Hepatocyte (in vitro differentiated cells): Measurements from ENCODE around the gene MUC2. TPM values are rescaled to one million over a fixed set of nuclear protein-coding genes. Genes with fewer than 3 reads are reported as not detected.

Experiments
- DNase-seq: peaks from one replicate; pipeline ENCODE4 v3.0.0-alpha.2; 2016; ENCODE audit warnings: low spot score
- H2AFZ ChIP-seq: fragments of 200-600 bp; sonication (generic); 2 replicates; pipeline ENCODE4 v1.6.0; 2016; ENCODE audit warnings: antibody characterized with exemption, mild to moderate bottlenecking
- H3K27ac ChIP-seq: fragments of 200-600 bp; sonication (generic); 2 replicates; pipeline ENCODE4 v1.5.1; 2016; ENCODE audit warnings: mild to moderate bottlenecking
- H3K27me3 ChIP-seq: fragments of 200-600 bp; sonication (generic); 2 replicates; pipeline ENCODE4 v1.6.1; 2016
- H3K36me3 ChIP-seq: fragments of 200-600 bp; sonication (generic); replicated peaks from 2 replicates; pipeline ENCODE4 v1.5.1; 2016; ENCODE audit warnings: low read depth; ENCODE audit not compliant: insufficient read depth
- H3K4me1 ChIP-seq: fragments of 200-600 bp; sonication (generic); 2 replicates; pipeline ENCODE4 v1.5.1; 2016; ENCODE audit warnings: mild to moderate bottlenecking, moderate library complexity; ENCODE audit not compliant: insufficient read depth
- H3K4me2 ChIP-seq: fragments of 200-600 bp; sonication (generic); 2 replicates; pipeline ENCODE4 v1.6.0; 2016
- H3K4me3 ChIP-seq: fragments of 200-600 bp; sonication (generic); 2 replicates; pipeline ENCODE4 v1.5.1; 2016; ENCODE audit warnings: mild to moderate bottlenecking
- H3K79me2 ChIP-seq: fragments of 200-600 bp; sonication (generic); 2 replicates; pipeline ENCODE4 v1.6.0; 2017; ENCODE audit warnings: mild to moderate bottlenecking
- H3K9me2 ChIP-seq: fragments of 200-600 bp; sonication (generic); replicated peaks from 2 replicates; pipeline ENCODE4 v1.6.0; 2017; ENCODE audit warnings: mild to moderate bottlenecking; ENCODE audit not compliant: insufficient read depth
- H3K9me3 ChIP-seq: fragments of 200-600 bp; sonication (generic); 2 replicates; pipeline ENCODE4 v1.5.1; 2016; ENCODE audit warnings: low read depth, mild to moderate bottlenecking
- H4K20me1 ChIP-seq: fragments of 200-600 bp; sonication (generic); 2 replicates; pipeline ENCODE4 v1.6.0; 2016; ENCODE audit warnings: mild to moderate bottlenecking; ENCODE audit not compliant: insufficient read depth, poor library complexity, severe bottlenecking
- CTCF ChIP-seq: fragments of 200-600 bp; sonication (generic); IDR thresholded peaks from 2 replicates; pipeline ENCODE4 v1.5.1; 2016; ENCODE audit warnings: antibody characterized with exemption, mild to moderate bottlenecking; ENCODE audit not compliant: poor library complexity
- EZH2 ChIP-seq: fragments of 200-600 bp; sonication (generic); IDR thresholded peaks from 2 replicates; pipeline ENCODE4 v1.6.1; 2016; ENCODE audit warnings: antibody characterized with exemption, mild to moderate bottlenecking, borderline replicate concordance
- EZH2phosphoT487 ChIP-seq: fragments of 200-600 bp; sonication (generic); IDR thresholded peaks from one replicate; pipeline ENCODE4 v1.6.1; 2018; ENCODE audit warnings: antibody characterized with exemption, mild to moderate bottlenecking, low read depth, moderate library complexity; ENCODE audit not compliant: unreplicated experiment, severe bottlenecking
- WGBS: methylation state at CpG from one replicate; pipeline ENCODE4 v1.1.6; 2016; ENCODE audit warnings: low lambda C conversion rate; ENCODE audit errors: missing lambda C conversion rate; 5-methylcytosine and 5-hydroxymethylcytosine counted together
- polyA plus RNA-seq: library from polyadenylated mRNA; unstranded; fragments of >200 nt; fragmentation: Nextera tagmentation; extraction: Ambion mirVana; gene quantifications from 2 replicates; pipeline ENCODE4 v1.2.1, GENCODE V29; 2016
- total RNA-seq: library from RNA; depleted of rRNA; stranded (reverse); fragments of >200 nt; gene quantifications from 2 replicates; pipeline ENCODE4 v1.2.3, GENCODE V29; 2014

Gene MUC2
- total and polyA plus RNA-seq, 2 experiments from 2014 or later: 0.77 to 6.7 TPM

- Histone ChIP-seq H4K20me1 (no peaks in the 10 kb centered on the region), H3K36me3 (no peaks in the 10 kb centered on the region), H3K4me3 (no peak overlapping the region), H3K27me3 (peaks cover 4% of the 10 kb centered on the region), H3K9me2 (no peaks in the 10 kb centered on the region), H3K4me2 (no peak overlapping the region), H2AFZ (no peak overlapping the region), H3K9me3 (no peaks in the 10 kb centered on the region), H3K4me1 (peaks cover 4% of the 10 kb centered on the region), H3K79me2 (no peaks in the 10 kb centered on the region), H3K27ac (no peak overlapping the region)
- WGBS: 91% methylated on average over 13 of the region's 13 CpGs
- no peak for DNase-seq
- TF ChIP-seq EZH2phosphoT487: no peak
Measured at GRCh38 chr11:1049431-1049891, 25.2 kb upstream of the MUC2 start.

GRCh38 chr11:1049911-1050580 is 24.6 kb upstream of the MUC2 start:
- no peaks in the 10 kb centered on the region for H3K36me3 ChIP-seq

GRCh38 chr11:1050581-1051355 is 23.9 kb upstream of the MUC2 start:
- Histone ChIP-seq H3K9me3 (no peaks in the 10 kb centered on the region), H3K27ac (no peak overlapping the region), H3K4me1 (peaks cover 6% of the 10 kb centered on the region), H3K79me2 (no peaks in the 10 kb centered on the region), H3K9me2 (no peaks in the 10 kb centered on the region), H3K36me3 (no peaks in the 10 kb centered on the region), H3K27me3 (peaks cover 4% of the 10 kb centered on the region), H4K20me1 (no peaks in the 10 kb centered on the region), H3K4me2 (no peak overlapping the region), H3K4me3 (no peak overlapping the region), H2AFZ (no peak overlapping the region)
- peak; percentile 84 for DNase-seq
- TF ChIP-seq CTCF (peak; percentile 86), EZH2 (no peak)
- 60% methylated on average over 31 of the region's 39 CpGs for WGBS

More at GRCh38 chr11:1049911-1050580, 24.6 kb upstream of the MUC2 start:
- Histone ChIP-seq H3K79me2 (no peaks in the 10 kb centered on the region), H3K4me1 (peaks cover 6% of the 10 kb centered on the region), H3K4me2 (no peak overlapping the region), H2AFZ (no peak overlapping the region), H4K20me1 (no peaks in the 10 kb centered on the region), H3K4me3 (no peak overlapping the region), H3K9me3 (no peaks in the 10 kb centered on the region), H3K27me3 (peaks cover 4% of the 10 kb centered on the region), H3K9me2 (no peaks in the 10 kb centered on the region), H3K27ac (no peak overlapping the region)
- TF ChIP-seq CTCF (no peak), EZH2 (no peak), EZH2phosphoT487 (no peak)
- WGBS: 92% methylated on average over 17 of the region's 18 CpGs
- no peak for DNase-seq
